Heart right ventricle (tissue), 16 donors: ENCODE measurements around the gene ENSA. TPM values are rescaled to one million over a fixed set of nuclear protein-coding genes. Genes with fewer than 3 reads are reported as not detected.

ENCODE experiments used
- ATAC-seq, 8 donors: fragments of 200-7000 bp; cut with Tn5 transposase; one replicate each; pipeline ENCODE4 v1.9.1; 2020; ENCODE audit warnings: mild to moderate bottlenecking in 8 of 8, moderate library complexity in 8 of 8, moderate number of reproducible peaks in 1 of 8
- DNase-seq, 2 donors: peaks; one replicate each; pipeline ENCODE4 v3.0.0-alpha.2; 2020
- H3K27ac ChIP-seq, 10 donors: fragments of 200-600 bp; sonication (generic) in 2 of 10; one replicate each; pipeline versions ENCODE4 v1.5.0 to v1.8.0; 2020 to 2022; ENCODE audit warnings: mild to moderate bottlenecking in 3 of 10
- H3K27me3 ChIP-seq, 7 donors: fragments of 200-600 bp; one replicate each; pipeline ENCODE4 v1.8.0; 2021 to 2022; ENCODE audit warnings: mild to moderate bottlenecking in 2 of 7
- H3K36me3 ChIP-seq, 9 donors: fragments of 200-600 bp; sonication (generic) in 1 of 9; one replicate each; pipeline versions ENCODE4 v1.5.0 to v1.8.0; 2020 to 2022; ENCODE audit warnings: mild to moderate bottlenecking in 2 of 9
- H3K4me1 ChIP-seq, 9 donors: fragments of 200-600 bp; sonication (generic) in 1 of 9; one replicate each; pipeline versions ENCODE4 v1.5.0 to v1.8.0; 2020 to 2022; ENCODE audit warnings: mild to moderate bottlenecking in 4 of 9
- H3K4me3 ChIP-seq, 10 donors: fragments of 200-600 bp; sonication (generic) in 2 of 10; one replicate each; pipeline versions ENCODE4 v1.5.0 to v1.8.0; 2020 to 2022; ENCODE audit warnings: mild to moderate bottlenecking in 7 of 10, moderate library complexity in 2 of 10
- H3K9me3 ChIP-seq, 11 donors: fragments of 200-600 bp in 10 of 11; sonication (generic) in 2 of 11; one replicate each; pipeline versions ENCODE4 v1.5.0 to v1.8.0; 2013 to 2022; ENCODE audit warnings: mild to moderate bottlenecking in 2 of 11, control low read depth in 1 of 11, moderate library complexity in 1 of 11
- CTCF ChIP-seq, 9 donors: fragments of 200-600 bp; sonication (generic) in 2 of 9; IDR thresholded peaks; one replicate each; pipeline versions ENCODE4 v1.5.0 to v1.8.0; 2021 to 2022; ENCODE audit warnings: antibody characterized with exemption in 9 of 9, mild to moderate bottlenecking in 5 of 9, moderate library complexity in 1 of 9
- WGBS, 2 donors: extraction: QIAGEN DNeasy Blood & Tissue Kit; methylation state at CpG; one replicate each; pipeline ENCODE4 v1.1.7; 2013; ENCODE audit warnings: inconsistent platforms in 1 of 2; 5-methylcytosine and 5-hydroxymethylcytosine counted together
- intact Hi-C, 10 donors: fragments of 100-400 bp; cut with DNase I; formaldehyde crosslinking; loops; one replicate each; pipeline versions ENCODE4 v1.11.1 to v1.14.2; 2022
- polyA plus RNA-seq, 2 donors: library from polyadenylated mRNA; stranded (reverse); fragments of 200-250 nt; gene quantifications; one replicate each; pipeline ENCODE4 v1.2.3, GENCODE V29; 2013
- total RNA-seq, 10 donors: library from RNA; stranded (reverse); fragmentation: NEBNext Ultra II Directional in 3 of 10; extraction: Animal tissue kit (Norgen Biotek cat#: 25700) in 3 of 10; gene quantifications; one replicate each; pipeline versions ENCODE4 v1.2.1 to v1.2.4, GENCODE V29; 2021 to 2023
- donor health status: Arrhythmogenic right ventricular cardiomyopathy.
- donor health status: ischemic (EF 13 %, LVEDD 7.1; RV severe dilation, severe dysfunction).
- donor health status: healthy with polysubstance abuse.
- donor health status: DM: no; HTN: yes; CAD: no.
- donor health status: DM: no; HTN: no; CAD: no.
- donor health status: ischemic (EF 25% LVEDD 6.9; RV normal size, moderate dysfunction).
- donor health status: ischemic (EF 25% LVEDD 5.7; RV mildly dilated, moderate dysfunction).
- donor health status: healthy.
- donor health status: DM: yes; HTN: yes; CAD: no.
- donor health status: Ischemic cardiomyopathy.
- donor health status: ischemic (EF 35%, LVEDD 5.7; RV mildly dilated, moderate dysfunction).
- donor health status: nonischemic (EF 11% LVEDD 7.7; RV severe dilation, severe dysfunction).
- donor health status: DM: yes; HTN: yes; CAD: no.
- donor health status: PGD.
- donor health status: ischemic (EF 29% LVEDD 5.4; RV normal size, mild dysfunction).
- donor health status: nonischemic (EF 23%, LVEDD 6.1; RV moderate dilation, normal function).

Gene ENSA
- total and polyA plus RNA-seq, 12 donors = 66.7 to 148 (median 129) TPM

- Histone ChIP-seq H3K36me3 (peaks cover 0 to 40% (median 19%) of the 10 kb centered on the region in 9 donors), H3K4me1 (peaks cover 0 to 37% (median 21%) of the 10 kb centered on the region in 9 donors), H3K27ac (peak overlapping the region; percentile 91 to 100 (median 100)), H3K9me3 (no peaks in the 10 kb centered on the region), H3K27me3 (no peaks in the 10 kb centered on the region), H3K4me3 (peak overlapping the region in 9 of 10 donors; percentile 35 to 99 (median 94))
- 69 to 73% methylated on average over 15 of the region's 15 CpGs for WGBS, 2 donors
- peak in 4 of 8 donors; percentile 1 to 4 (median 3) for ATAC-seq
- no peak for TF ChIP-seq CTCF (IDR thresholded peaks at IDR 0.05)
- no peak for DNase-seq
- intact Hi-C loops = loop anchor here in 9 of 10 donors (1.0 to 5.0 kb wide), 9 partner anchors 19 to 49 kb away; partner anchors contain the start of gene ENSA (in 1 of the 9)
These were observed 49.3 kb downstream of the ENSA start for GRCh38 chr1:150579945-150580642.

- Histone ChIP-seq H3K9me3 (no peaks in the 10 kb centered on the region), H3K27ac (peak within 1 kb of the TSS; percentile 91 to 100 (median 100)), H3K27me3 (no peaks in the 10 kb centered on the region), H3K36me3 (peaks cover 0 to 48% (median 20%) of the 10 kb centered on the region in 9 donors), H3K4me1 (peaks cover 0 to 44% (median 28%) of the 10 kb centered on the region in 9 donors), H3K4me3 (peak within 1 kb of the TSS; percentile 82 to 99 (median 96))
- intact Hi-C loops = loop anchor here in 7 of 10 donors (1.0 to 5.0 kb wide), 7 partner anchors 18 to 49 kb away; partner anchors contain the start of gene ENSA (in 1 of the 7)
- ATAC-seq (peak; percentile 87 to 95 (median 90)), DNase-seq (peak; percentile 93 to 96)
- TF ChIP-seq CTCF (IDR thresholded peaks at IDR 0.05) = peak in 2 of 9 donors; percentile 16 to 19
- WGBS, 2 donors = 0 to 1% methylated on average over 92 to 94 of the region's 94 CpGs
These were observed 50.1 kb downstream of the ENSA start, which contains the start of gene MCL1 for GRCh38 chr1:150579110-150579944. Gene MCL1 (minus strand): TSS chr1:150579610. CDS start chr1:150579530, 80 bp downstream.

GRCh38 chr1:150578272-150579109, 50.9 kb downstream of the ENSA start:
- Histone ChIP-seq H3K4me1 (peaks cover 2 to 53% (median 37%) of the 10 kb centered on the region in 9 donors), H3K27ac (peak overlapping the region; percentile 91 to 100 (median 100)), H3K36me3 (peaks cover 0 to 56% (median 28%) of the 10 kb centered on the region in 9 donors), H3K4me3 (peak overlapping the region; percentile 82 to 99 (median 96)), H3K27me3 (no peaks in the 10 kb centered on the region), H3K9me3 (no peaks in the 10 kb centered on the region)
- WGBS, 2 donors = 0% methylated on average over 50 of the region's 50 CpGs
- DNase-seq = peak; percentile 46 to 88
- peak; percentile 41 to 66 (median 53) for ATAC-seq
- intact Hi-C loops = loop anchor here in 7 of 10 donors (1.0 to 5.0 kb wide), 7 partner anchors 17 to 50 kb away; partner anchors contain the start of gene ENSA (in 1 of the 7)
- TF ChIP-seq CTCF (IDR thresholded peaks at IDR 0.05) = no peak
